Left lung (tissue), 10 donors: ENCODE data around the gene CAMKK1. TPM values are rescaled to one million over a fixed set of nuclear protein-coding genes. Genes with fewer than 3 reads are reported as not detected.

ENCODE experiments used
- ATAC-seq: fragments of 200-7000 bp; cut with Tn5 transposase; one replicate; pipeline ENCODE4 v1.9.1; 2020; ENCODE audit warnings: moderate library complexity
- DNase-seq, 4 donors: peaks; one replicate each; pipeline ENCODE4 v3.0.0-alpha.2; 2013 to 2020
- H3K27ac ChIP-seq, 2 donors: fragments of 200-600 bp; sonication (generic) in 1 of 2; one replicate each; pipeline versions ENCODE4 v1.5.0 to v1.8.0; 2020 to 2021
- H3K27me3 ChIP-seq, 2 donors: fragments of 200-600 bp; sonication (generic) in 1 of 2; one replicate each; pipeline versions ENCODE4 v1.5.0 to v1.8.0; 2020 to 2021
- H3K36me3 ChIP-seq, 2 donors: fragments of 200-600 bp; sonication (generic) in 1 of 2; one replicate each; pipeline versions ENCODE4 v1.5.0 to v1.8.0; 2020 to 2021
- H3K4me1 ChIP-seq, 2 donors: fragments of 200-600 bp; one replicate each; pipeline ENCODE4 v1.8.0; 2021
- H3K4me3 ChIP-seq, 2 donors: fragments of 200-600 bp; sonication (generic) in 1 of 2; one replicate each; pipeline versions ENCODE4 v1.5.0 to v1.8.0; 2020 to 2021; ENCODE audit warnings: mild to moderate bottlenecking in 1 of 2
- H3K9me3 ChIP-seq, 2 donors: fragments of 200-600 bp; sonication (generic) in 1 of 2; one replicate each; pipeline versions ENCODE4 v1.5.0 to v1.8.0; 2020 to 2021
- CTCF ChIP-seq, 2 donors: fragments of 200-600 bp; sonication (generic) in 1 of 2; IDR thresholded peaks; one replicate each; pipeline versions ENCODE4 v1.5.0 to v1.8.0; 2021; ENCODE audit warnings: antibody characterized with exemption in 2 of 2
- intact Hi-C, 2 donors: fragments of 100-400 bp; cut with DNase I; formaldehyde crosslinking; loops; one replicate each; pipeline versions ENCODE4 v1.11.2 to v1.14.2; 2022
- polyA plus RNA-seq, 6 donors: library from polyadenylated mRNA; unstranded; fragments of 120-200 nt; gene quantifications; one replicate each; pipeline ENCODE4 v1.2.1, GENCODE V29; 2013; ENCODE audit not compliant: insufficient read length in 6 of 6
- total RNA-seq, 2 donors: library from RNA; stranded (reverse); fragmentation: NEBNext Ultra II Directional; extraction: Animal tissue kit (Norgen Biotek cat#: 25700); gene quantifications; one replicate each; pipeline ENCODE4 v1.2.1, GENCODE V29; 2021
- donor health status: DM: no; HTN: yes; CAD: no.
- donor health status: DM: no; HTN: no; CAD: no.

Gene CAMKK1
- total and polyA plus RNA-seq, 8 donors: 2.7 to 13.4 (median 3.9) TPM

- Histone ChIP-seq H3K9me3 (no peaks in the 10 kb centered on the region), H3K27me3 (no peaks in the 10 kb centered on the region), H3K4me1 (no peaks in the 10 kb centered on the region), H3K4me3 (no peak overlapping the region), H3K27ac (no peak overlapping the region), H3K36me3 (peaks cover 0 to 31% of the 10 kb centered on the region in 2 donors)
- TF ChIP-seq CTCF (IDR thresholded peaks at IDR 0.05): no peak
- no peak for DNase-seq
- intact Hi-C loops: no loop called here
- ATAC-seq: no peak
Measured at GRCh38 chr17:3922765-3923164, 29.9 kb upstream of the CAMKK1 start.

- H3K27ac ChIP-seq: no peak overlapping the region
- DNase-seq (no peak), ATAC-seq (no peak)
- H3K36me3 ChIP-seq: peaks cover 0 to 21% of the 10 kb centered on the region in 2 donors
- no peak overlapping the region for H3K4me3 ChIP-seq
- TF ChIP-seq CTCF (IDR thresholded peaks at IDR 0.05): no peak
- H3K27me3 ChIP-seq: no peaks in the 10 kb centered on the region
- intact Hi-C loops: no loop called here
- H3K9me3 ChIP-seq: no peaks in the 10 kb centered on the region
- peaks cover 7 to 10% of the 10 kb centered on the region in 2 donors for H3K4me1 ChIP-seq
Measured at GRCh38 chr17:3921502-3922319, 28.9 kb upstream of the CAMKK1 start.

- H3K27me3 ChIP-seq: no peaks in the 10 kb centered on the region
- H3K36me3 ChIP-seq: peaks cover 0 to 16% of the 10 kb centered on the region in 2 donors
- no peak overlapping the region for H3K27ac ChIP-seq
- peaks cover 7 to 17% of the 10 kb centered on the region in 2 donors for H3K4me1 ChIP-seq
- H3K4me3 ChIP-seq: no peak overlapping the region
- DNase-seq (no peak), ATAC-seq (no peak)
- intact Hi-C loops: no loop called here
- no peak for TF ChIP-seq CTCF (IDR thresholded peaks at IDR 0.05)
- no peaks in the 10 kb centered on the region for H3K9me3 ChIP-seq
Measured at GRCh38 chr17:3921006-3921405, 28.2 kb upstream of the CAMKK1 start.

GRCh38 chr17:3919123-3919624 is 26.3 kb upstream of the CAMKK1 start:
- TF ChIP-seq CTCF (IDR thresholded peaks at IDR 0.05): no peak
- ATAC-seq (no peak), DNase-seq (no peak)
- Histone ChIP-seq H3K27ac (peak overlapping the region in 1 of 2 donors; percentile 53), H3K4me3 (no peak overlapping the region), H3K27me3 (no peaks in the 10 kb centered on the region), H3K9me3 (no peaks in the 10 kb centered on the region), H3K36me3 (peaks cover 0 to 3% of the 10 kb centered on the region in 2 donors), H3K4me1 (peaks cover 7 to 32% of the 10 kb centered on the region in 2 donors)
- intact Hi-C loops: loop anchor here in 1 of 2 donors (10.0 kb wide), 1 partner anchor 86 kb away; no protein-coding TSS in a partner anchor

- H3K36me3 ChIP-seq: no peaks in the 10 kb centered on the region
- intact Hi-C loops: loop anchor here in 1 of 2 donors (10.0 kb wide), 1 partner anchor 86 kb away; no protein-coding TSS in a partner anchor
- ATAC-seq (no peak), DNase-seq (no peak)
- H3K27ac ChIP-seq: peak overlapping the region in 1 of 2 donors; percentile 53
- no peak for TF ChIP-seq CTCF (IDR thresholded peaks at IDR 0.05)
- H3K9me3 ChIP-seq: no peaks in the 10 kb centered on the region
- H3K4me1 ChIP-seq: peaks cover 9 to 39% of the 10 kb centered on the region in 2 donors
- no peaks in the 10 kb centered on the region for H3K27me3 ChIP-seq
- H3K4me3 ChIP-seq: no peak overlapping the region
Measured at GRCh38 chr17:3918372-3919122, 25.7 kb upstream of the CAMKK1 start.
